WTC11 (cell line): Measurements from ENCODE around the gene NSUN2. TPM values are rescaled to one million over a fixed set of nuclear protein-coding genes. Genes with fewer than 3 reads are reported as not detected.
A peak's percentile ranks its signal among the peaks of the same experiment; 100 is the strongest.

Experiments used
- ATAC-seq: fragments of 200-7000 bp; cut with Tn5 transposase; 2 replicates; pipeline ENCODE4 v1.10.0; 2021; ENCODE audit warnings: mild to moderate bottlenecking, moderate library complexity
- CTCF ChIA-PET: fragments of 300-600 bp; sonication (Branson Sonifier 250); formaldehyde crosslinking; loops from one replicate; lab custom pipeline; 2021; ENCODE audit warnings: antibody characterized with exemption; lab: Charles Lee
- POLR2A ChIA-PET: fragments of 350-600 bp; sonication (Branson Sonifier 250); formaldehyde crosslinking; loops from one replicate; lab custom pipeline; 2021; ENCODE audit warnings: antibody characterized with exemption; lab: Charles Lee
- DNase-seq: peaks from one replicate; pipeline ENCODE4 v3.0.0; 2021; ENCODE audit warnings: low spot score
- H3K27ac Mint-ChIP-seq: 2 replicates; pipeline ENCODE4 v1.8.0; 2021; ENCODE audit warnings: mixed read lengths
- H3K27me3 Mint-ChIP-seq: 2 replicates; pipeline ENCODE4 v1.8.0; 2021; ENCODE audit warnings: low read depth, mild to moderate bottlenecking, moderate library complexity, mixed read lengths
- H3K36me3 Mint-ChIP-seq: 2 replicates; pipeline ENCODE4 v1.8.0; 2021; ENCODE audit warnings: mixed read lengths
- H3K4me1 Mint-ChIP-seq: 2 replicates; pipeline ENCODE4 v1.8.0; 2022; ENCODE audit warnings: mixed read lengths
- H3K4me3 Mint-ChIP-seq: 2 replicates; pipeline ENCODE4 v1.8.0; 2021; ENCODE audit warnings: mild to moderate bottlenecking, moderate library complexity, mixed read lengths
- H3K9me3 Mint-ChIP-seq: 2 replicates; pipeline ENCODE4 v1.8.0; 2021; ENCODE audit warnings: mixed read lengths
- FOXK1 ChIP-seq: sonication (generic); formaldehyde crosslinking; IDR thresholded peaks from 2 replicates; pipeline ENCODE4 v1.8.0; 2022; ENCODE audit warnings: mild to moderate bottlenecking, moderate library complexity, missing genetic modification reagents
- FOXP1 ChIP-seq: sonication (generic); formaldehyde crosslinking; IDR thresholded peaks from 2 replicates; pipeline ENCODE4 v1.8.0; 2022; ENCODE audit warnings: missing genetic modification reagents, mild to moderate bottlenecking, moderate library complexity, borderline replicate concordance
- FOXP4 ChIP-seq: sonication (generic); formaldehyde crosslinking; IDR thresholded peaks from 2 replicates; pipeline ENCODE4 v1.8.0; 2022; ENCODE audit warnings: mild to moderate bottlenecking, missing genetic modification reagents
- GRHL2 ChIP-seq: fragments of 250-450 bp; sonication (Bioruptor Pico); IDR thresholded peaks from 2 replicates; pipeline ENCODE4 v1.8.0; 2022; ENCODE audit warnings: mild to moderate bottlenecking, moderate library complexity; ENCODE audit not compliant: insufficient replicate concordance, severe bottlenecking
- GTF2I ChIP-seq: fragments of 250-450 bp; sonication (Bioruptor Pico); conservative IDR thresholded peaks from 2 replicates; pipeline ENCODE4 v1.4.0; 2021; ENCODE audit warnings: mild to moderate bottlenecking
- HMGA2 ChIP-seq: fragments of 250-450 bp; sonication (Bioruptor Pico); IDR thresholded peaks from 2 replicates; pipeline ENCODE4 v1.4.0; 2021; ENCODE audit warnings: mild to moderate bottlenecking, moderate library complexity
- MAX ChIP-seq: sonication (generic); formaldehyde crosslinking; IDR thresholded peaks from 2 replicates; pipeline ENCODE4 v1.8.0; 2022; ENCODE audit warnings: mild to moderate bottlenecking, missing genetic modification reagents
- MYBL2 ChIP-seq: sonication (generic); formaldehyde crosslinking; IDR thresholded peaks from 2 replicates; pipeline ENCODE4 v1.8.1; 2023; ENCODE audit warnings: mild to moderate bottlenecking, moderate library complexity, missing genetic modification reagents
- NFE2L1 ChIP-seq: sonication (generic); formaldehyde crosslinking; IDR thresholded peaks from 2 replicates; pipeline ENCODE4 v1.8.1; 2023; ENCODE audit warnings: missing genetic modification reagents
- NFYB ChIP-seq: sonication (generic); formaldehyde crosslinking; conservative IDR thresholded peaks from 2 replicates; pipeline ENCODE4 v1.8.0; 2022; ENCODE audit warnings: low read depth, missing genetic modification reagents
- NR1H2 ChIP-seq: sonication (generic); formaldehyde crosslinking; IDR thresholded peaks from 2 replicates; pipeline ENCODE4 v1.9.0; 2021; ENCODE audit warnings: mild to moderate bottlenecking, moderate library complexity, missing genetic modification reagents
- PRDM15 ChIP-seq: sonication (generic); formaldehyde crosslinking; IDR thresholded peaks from 2 replicates; pipeline ENCODE4 v1.8.0; 2022; ENCODE audit warnings: missing genetic modification reagents
- RELA ChIP-seq: sonication (generic); formaldehyde crosslinking; IDR thresholded peaks from 2 replicates; pipeline ENCODE4 v1.8.1; 2022; ENCODE audit warnings: missing genetic modification reagents, mild to moderate bottlenecking, borderline replicate concordance
- SMAD3 ChIP-seq: sonication (generic); formaldehyde crosslinking; IDR thresholded peaks from 2 replicates; pipeline ENCODE4 v1.8.0; 2022; ENCODE audit warnings: missing genetic modification reagents, mild to moderate bottlenecking, borderline replicate concordance
- TCF7 ChIP-seq: sonication (generic); formaldehyde crosslinking; IDR thresholded peaks from 2 replicates; pipeline ENCODE4 v1.8.0; 2022; ENCODE audit warnings: mild to moderate bottlenecking, low read depth, missing genetic modification reagents, moderate library complexity
- ZNF138 ChIP-seq: sonication (generic); formaldehyde crosslinking; conservative IDR thresholded peaks from 2 replicates; pipeline ENCODE4 v1.8.1; 2022; ENCODE audit warnings: mild to moderate bottlenecking, moderate library complexity, missing genetic modification reagents
- ZNF281 ChIP-seq: sonication (generic); formaldehyde crosslinking; IDR thresholded peaks from 2 replicates; pipeline ENCODE4 v1.8.0; 2023; ENCODE audit warnings: mild to moderate bottlenecking, missing genetic modification reagents
- ZNF396 ChIP-seq: fragments of 250-450 bp; sonication (Bioruptor Pico); IDR thresholded peaks from 2 replicates; pipeline ENCODE4 v1.8.0; 2021; ENCODE audit warnings: mild to moderate bottlenecking, moderate library complexity, borderline replicate concordance
- ZNF423 ChIP-seq: fragments of 250-450 bp; sonication (Bioruptor Pico); IDR thresholded peaks from 2 replicates; pipeline ENCODE4 v2.1.2; 2022; ENCODE audit warnings: mild to moderate bottlenecking, moderate library complexity
- ZNF512 ChIP-seq: sonication (generic); formaldehyde crosslinking; IDR thresholded peaks from 2 replicates; pipeline ENCODE4 v1.8.1; 2022; ENCODE audit warnings: missing genetic modification reagents, borderline replicate concordance
- ZNF532 ChIP-seq: fragments of 250-450 bp; sonication (Bioruptor Pico); IDR thresholded peaks from 2 replicates; pipeline ENCODE4 v1.9.0; 2021; ENCODE audit warnings: mild to moderate bottlenecking, borderline replicate concordance
- total RNA-seq: library from RNA; stranded (reverse); gene quantifications from 3 replicates; pipeline ENCODE4 v1.2.3, GENCODE V29; 2021

Gene NSUN2
- total RNA-seq, 1 experiment from 2014 or later, result 88.4 TPM

GRCh38 chr5:6632324-6632887, 438 bp downstream of the NSUN2 start (continued):
- no peak for TF ChIP-seq ZNF512 (CRISPR knock-in tag)
- no peak for TF ChIP-seq FOXK1 (CRISPR knock-in tag)
- TF ChIP-seq ZNF532 (CRISPR knock-in tag), result no peak
- TF ChIP-seq GTF2I (CRISPR knock-in tag), result no peak
- no peak for TF ChIP-seq MAX (CRISPR knock-in tag)
- TF ChIP-seq NFYB (CRISPR knock-in tag), result no peak

- Mint-ChIP-seq H3K27ac (peak overlapping the region; percentile 55; the same call in 1 of the 2 replicates), H3K9me3 (no peaks in the 10 kb centered on the region)
- TF ChIP-seq ZNF281 (CRISPR knock-in tag) (no peak), ZNF423 (CRISPR knock-in tag) (no peak), GRHL2 (CRISPR knock-in tag) (no peak), NR1H2 (CRISPR knock-in tag) (no peak), NFE2L1 (CRISPR knock-in tag) (no peak), TCF7 (no peak), RELA (CRISPR knock-in tag) (no peak), ZNF138 (no peak), SMAD3 (CRISPR knock-in tag) (no peak), HMGA2 (CRISPR knock-in tag) (no peak), FOXP1 (CRISPR knock-in tag) (no peak), PRDM15 (no peak), ZNF396 (no peak), MYBL2 (CRISPR knock-in tag) (no peak), FOXP4 (CRISPR knock-in tag) (no peak)
Observed at GRCh38 chr5:6631441-6631840, 1.4 kb downstream of the NSUN2 start.

More at GRCh38 chr5:6631441-6631840, 1.4 kb downstream of the NSUN2 start:
- ATAC-seq (no peak), DNase-seq (no peak)
- H3K27me3 Mint-ChIP-seq, result no peaks in the 10 kb centered on the region
- H3K4me3 Mint-ChIP-seq, result peak overlapping the region; percentile 94
- POLR2A ChIA-PET, result interaction anchor here (1.5 kb wide), 1 partner anchor 114 kb away, joined by 3 read pairs; no protein-coding TSS in a partner anchor
- H3K4me1 Mint-ChIP-seq, result peaks cover 16% of the 10 kb centered on the region
- CTCF ChIA-PET, result no interaction called here
- H3K36me3 Mint-ChIP-seq, result peaks cover 43% of the 10 kb centered on the region
